Hepatocyte (in vitro differentiated cells): Measurements from ENCODE around the gene BCL7B. TPM values are rescaled to one million over a fixed set of nuclear protein-coding genes. Genes with fewer than 3 reads are reported as not detected.

Experiments
- DNase-seq: peaks from one replicate; pipeline ENCODE4 v3.0.0-alpha.2; 2016; ENCODE audit warnings: low spot score
- H2AFZ ChIP-seq: fragments of 200-600 bp; sonication (generic); 2 replicates; pipeline ENCODE4 v1.6.0; 2016; ENCODE audit warnings: antibody characterized with exemption, mild to moderate bottlenecking
- H3K27ac ChIP-seq: fragments of 200-600 bp; sonication (generic); 2 replicates; pipeline ENCODE4 v1.5.1; 2016; ENCODE audit warnings: mild to moderate bottlenecking
- H3K27me3 ChIP-seq: fragments of 200-600 bp; sonication (generic); 2 replicates; pipeline ENCODE4 v1.6.1; 2016
- H3K36me3 ChIP-seq: fragments of 200-600 bp; sonication (generic); replicated peaks from 2 replicates; pipeline ENCODE4 v1.5.1; 2016; ENCODE audit warnings: low read depth; ENCODE audit not compliant: insufficient read depth
- H3K4me1 ChIP-seq: fragments of 200-600 bp; sonication (generic); 2 replicates; pipeline ENCODE4 v1.5.1; 2016; ENCODE audit warnings: mild to moderate bottlenecking, moderate library complexity; ENCODE audit not compliant: insufficient read depth
- H3K4me2 ChIP-seq: fragments of 200-600 bp; sonication (generic); 2 replicates; pipeline ENCODE4 v1.6.0; 2016
- H3K4me3 ChIP-seq: fragments of 200-600 bp; sonication (generic); 2 replicates; pipeline ENCODE4 v1.5.1; 2016; ENCODE audit warnings: mild to moderate bottlenecking
- H3K79me2 ChIP-seq: fragments of 200-600 bp; sonication (generic); 2 replicates; pipeline ENCODE4 v1.6.0; 2017; ENCODE audit warnings: mild to moderate bottlenecking
- H3K9me2 ChIP-seq: fragments of 200-600 bp; sonication (generic); replicated peaks from 2 replicates; pipeline ENCODE4 v1.6.0; 2017; ENCODE audit warnings: mild to moderate bottlenecking; ENCODE audit not compliant: insufficient read depth
- H3K9me3 ChIP-seq: fragments of 200-600 bp; sonication (generic); 2 replicates; pipeline ENCODE4 v1.5.1; 2016; ENCODE audit warnings: low read depth, mild to moderate bottlenecking
- H4K20me1 ChIP-seq: fragments of 200-600 bp; sonication (generic); 2 replicates; pipeline ENCODE4 v1.6.0; 2016; ENCODE audit warnings: mild to moderate bottlenecking; ENCODE audit not compliant: insufficient read depth, poor library complexity, severe bottlenecking
- CTCF ChIP-seq: fragments of 200-600 bp; sonication (generic); IDR thresholded peaks from 2 replicates; pipeline ENCODE4 v1.5.1; 2016; ENCODE audit warnings: antibody characterized with exemption, mild to moderate bottlenecking; ENCODE audit not compliant: poor library complexity
- EZH2 ChIP-seq: fragments of 200-600 bp; sonication (generic); IDR thresholded peaks from 2 replicates; pipeline ENCODE4 v1.6.1; 2016; ENCODE audit warnings: antibody characterized with exemption, mild to moderate bottlenecking, borderline replicate concordance
- EZH2phosphoT487 ChIP-seq: fragments of 200-600 bp; sonication (generic); IDR thresholded peaks from one replicate; pipeline ENCODE4 v1.6.1; 2018; ENCODE audit warnings: antibody characterized with exemption, mild to moderate bottlenecking, low read depth, moderate library complexity; ENCODE audit not compliant: unreplicated experiment, severe bottlenecking
- WGBS: methylation state at CpG from one replicate; pipeline ENCODE4 v1.1.6; 2016; ENCODE audit warnings: low lambda C conversion rate; ENCODE audit errors: missing lambda C conversion rate; 5-methylcytosine and 5-hydroxymethylcytosine counted together
- polyA plus RNA-seq: library from polyadenylated mRNA; unstranded; fragments of >200 nt; fragmentation: Nextera tagmentation; extraction: Ambion mirVana; gene quantifications from 2 replicates; pipeline ENCODE4 v1.2.1, GENCODE V29; 2016
- total RNA-seq: library from RNA; depleted of rRNA; stranded (reverse); fragments of >200 nt; gene quantifications from 2 replicates; pipeline ENCODE4 v1.2.3, GENCODE V29; 2014

Gene BCL7B
- total and polyA plus RNA-seq, 2 experiments from 2014 or later = 44.7 to 54.0 TPM

GRCh38 chr7:73577627-73578341 is 20.3 kb upstream of the BCL7B start:
- peaks cover 10% of the 10 kb centered on the region for H3K4me1 ChIP-seq
- peak overlapping the region; percentile 93 for H3K4me2 ChIP-seq
- no peak for DNase-seq
- H3K36me3 ChIP-seq = no peaks in the 10 kb centered on the region
- H3K9me3 ChIP-seq = no peaks in the 10 kb centered on the region
- TF ChIP-seq EZH2 = no peak
- TF ChIP-seq EZH2phosphoT487 = no peak
- TF ChIP-seq CTCF = no peak
- H3K4me3 ChIP-seq = peak overlapping the region; percentile 69
- peaks cover 14% of the 10 kb centered on the region for H4K20me1 ChIP-seq
- peak overlapping the region; percentile 96 for H3K27ac ChIP-seq
- 17% methylated on average over 25 of the region's 32 CpGs for WGBS
- no peaks in the 10 kb centered on the region for H3K27me3 ChIP-seq
- peaks cover 36% of the 10 kb centered on the region for H3K79me2 ChIP-seq
- peak overlapping the region; percentile 54 for H2AFZ ChIP-seq
- no peaks in the 10 kb centered on the region for H3K9me2 ChIP-seq

- TF ChIP-seq EZH2 (no peak), EZH2phosphoT487 (no peak), CTCF (no peak)
- H3K4me3 ChIP-seq = no peak overlapping the region
- no peak overlapping the region for H2AFZ ChIP-seq
- peaks cover 10% of the 10 kb centered on the region for H3K4me1 ChIP-seq
- no peaks in the 10 kb centered on the region for H3K27me3 ChIP-seq
- H3K4me2 ChIP-seq = no peak overlapping the region
- H3K9me2 ChIP-seq = no peaks in the 10 kb centered on the region
- no peaks in the 10 kb centered on the region for H3K9me3 ChIP-seq
- H3K36me3 ChIP-seq = no peaks in the 10 kb centered on the region
- H4K20me1 ChIP-seq = peaks cover 14% of the 10 kb centered on the region
- no peak for DNase-seq
- peaks cover 36% of the 10 kb centered on the region for H3K79me2 ChIP-seq
- H3K27ac ChIP-seq = no peak overlapping the region
- 98% methylated on average over 11 of the region's 11 CpGs for WGBS
Measured at GRCh38 chr7:73573791-73574190, 16.3 kb upstream of the BCL7B start.

- Histone ChIP-seq H3K27ac (no peak overlapping the region), H3K79me2 (peaks cover 36% of the 10 kb centered on the region), H3K9me3 (no peaks in the 10 kb centered on the region), H2AFZ (no peak overlapping the region), H3K9me2 (no peaks in the 10 kb centered on the region), H3K4me2 (no peak overlapping the region), H3K4me3 (no peak overlapping the region), H3K36me3 (no peaks in the 10 kb centered on the region), H3K4me1 (peaks cover 10% of the 10 kb centered on the region), H4K20me1 (peaks cover 14% of the 10 kb centered on the region), H3K27me3 (no peaks in the 10 kb centered on the region)
- DNase-seq = no peak
- WGBS = over 99% methylated on average over 9 of the region's 9 CpGs
- TF ChIP-seq EZH2phosphoT487 = no peak
- no peak for TF ChIP-seq CTCF
- TF ChIP-seq EZH2 = no peak
Measured at GRCh38 chr7:73573276-73573675, 15.8 kb upstream of the BCL7B start.
